PC-9 (cell line): Measurements from ENCODE around the gene PAM. TPM values are rescaled to one million over a fixed set of nuclear protein-coding genes. Genes with fewer than 3 reads are reported as not detected.

Source experiments
- BruUV-seq: library from RNA; stranded (reverse); fragments of 400-500 nt; replicated peaks from 2 replicates; lab custom pipeline; 2021; lab: Mats Ljungman, UMichigan
- CTCF ChIA-PET: fragments of 300-600 bp; sonication (Branson Sonifier 250); formaldehyde crosslinking; loops from one replicate; lab custom pipeline; 2022; ENCODE audit warnings: antibody characterized with exemption; lab: Charles Lee
- POLR2A ChIA-PET: fragments of 300-600 bp; sonication (Branson Sonifier 250); formaldehyde crosslinking; loops from one replicate; lab custom pipeline; 2022; ENCODE audit warnings: antibody characterized with exemption; ENCODE audit not compliant: unreplicated experiment; lab: Charles Lee
- DNase-seq, 2 experiments: peaks; one replicate each; pipeline versions ENCODE4 v3.0.0 to v3.0.0-alpha.2; 2015 to 2022; ENCODE audit warnings: mixed read lengths in 1 of 2
- H2AFZ ChIP-seq: fragments of 200-600 bp; sonication (generic); 2 replicates; pipeline ENCODE4 v1.8.1; 2017; ENCODE audit warnings: antibody characterized with exemption
- H3F3A ChIP-seq: fragments of 200-600 bp; sonication (generic); 2 replicates; pipeline ENCODE4 v1.8.1; 2017; ENCODE audit warnings: antibody characterized with exemption, mild to moderate bottlenecking, low read depth; ENCODE audit not compliant: insufficient read depth
- H3K27ac ChIP-seq: fragments of 200-600 bp; sonication (generic); 2 replicates; pipeline ENCODE4 v1.6.1; 2016; ENCODE audit warnings: mixed run types
- H3K27me3 ChIP-seq: fragments of 200-600 bp; sonication (generic); 2 replicates; pipeline ENCODE4 v1.6.1; 2016; ENCODE audit warnings: low read depth, mixed run types; ENCODE audit not compliant: insufficient read depth
- H3K36me3 ChIP-seq: fragments of 200-600 bp; sonication (generic); 2 replicates; pipeline ENCODE4 v1.6.1; 2016; ENCODE audit warnings: low read depth, mixed run types
- H3K4me1 ChIP-seq: fragments of 200-600 bp; sonication (generic); replicated peaks from 2 replicates; pipeline ENCODE4 v1.6.1; 2016; ENCODE audit warnings: mixed run types; ENCODE audit not compliant: insufficient read depth
- H3K4me2 ChIP-seq: fragments of 200-600 bp; sonication (generic); 2 replicates; pipeline ENCODE4 v1.6.1; 2017; ENCODE audit warnings: mixed run types
- H3K4me3 ChIP-seq: fragments of 200-600 bp; sonication (generic); 2 replicates; pipeline ENCODE4 v1.6.1; 2016; ENCODE audit warnings: mixed run types
- H3K79me2 ChIP-seq: fragments of 200-600 bp; sonication (generic); 2 replicates; pipeline ENCODE4 v1.6.1; 2017; ENCODE audit warnings: low read depth, mixed run types
- H3K9me2 ChIP-seq: fragments of 200-600 bp; sonication (generic); 2 replicates; pipeline ENCODE4 v1.8.1; 2017; ENCODE audit warnings: mild to moderate bottlenecking; ENCODE audit not compliant: insufficient read depth
- H3K9me3 ChIP-seq: fragments of 200-600 bp; sonication (generic); 2 replicates; pipeline ENCODE4 v1.8.1; 2016; ENCODE audit warnings: low read depth; ENCODE audit not compliant: insufficient read depth
- H4K20me1 ChIP-seq: fragments of 200-600 bp; sonication (generic); 2 replicates; pipeline ENCODE4 v1.8.1; 2017; ENCODE audit not compliant: insufficient read depth
- EZH2 ChIP-seq: fragments of 200-600 bp; sonication (generic); IDR thresholded peaks from 2 replicates; pipeline ENCODE4 v1.8.0; 2017; ENCODE audit warnings: antibody characterized with exemption, low read depth
- intact Hi-C: fragments of 100-400 bp; cut with micrococcal nuclease; formaldehyde crosslinking; loops from one replicate; pipeline ENCODE4 v1.10.0; 2022; ENCODE audit not compliant: unreplicated experiment
- total RNA-seq: library from RNA; stranded (reverse); gene quantifications from 2 replicates; pipeline ENCODE4 v1.2.3, GENCODE V29; 2021
- TF ChIP-seq, protein P1 (sequence below): fragments of 200-600 bp; sonication (generic); conservative IDR thresholded peaks from 2 replicates; pipeline ENCODE4 v1.6.1; 2017; ENCODE audit warnings: mixed run types, antibody characterized with exemption, mild to moderate bottlenecking, moderate library complexity

Gene PAM
- total RNA-seq, 1 experiment from 2014 or later, result 88.4 TPM

DNA sequence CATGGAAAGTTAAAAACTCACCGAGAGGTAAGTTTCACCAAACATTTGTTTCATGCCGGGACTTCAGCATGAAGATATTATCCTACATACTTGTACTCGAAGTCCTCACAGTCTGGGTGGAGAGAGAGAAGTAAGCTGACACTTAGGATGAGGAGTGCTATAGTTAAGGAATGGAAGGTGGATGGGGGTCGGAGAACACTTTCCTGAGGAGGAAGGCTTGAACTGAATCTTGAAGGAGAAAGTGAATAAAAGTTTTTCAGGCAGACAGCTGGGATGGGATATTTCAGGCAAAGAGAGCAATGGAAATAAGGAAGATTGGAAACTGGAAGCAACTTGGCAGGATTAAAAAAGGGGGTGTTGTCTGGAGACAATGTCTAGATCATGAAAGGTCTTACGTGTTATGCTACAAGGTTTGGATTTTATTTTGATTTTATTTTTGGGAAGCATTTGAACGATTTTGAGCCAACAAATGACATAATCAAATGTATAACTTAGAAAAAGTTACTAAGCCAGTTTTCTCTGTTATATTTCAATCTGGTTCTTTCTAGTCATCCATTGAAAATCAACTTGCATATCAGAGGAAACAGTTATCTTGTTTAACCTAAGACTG lies 167.1 kb downstream of the PAM start:
- no peak overlapping the region for H3K27ac ChIP-seq
- H4K20me1 ChIP-seq, result no peaks in the 10 kb centered on the region
- no TSS peak for BruUV-seq
- no peak overlapping the region for H3K4me2 ChIP-seq
- no peak overlapping the region for H3K4me3 ChIP-seq
- no peaks in the 10 kb centered on the region for H3K79me2 ChIP-seq
- DNase-seq, result no peak
- intact Hi-C loops, result no loop called here
- H3K27me3 ChIP-seq, result no peaks in the 10 kb centered on the region
- H3K36me3 ChIP-seq, result no peaks in the 10 kb centered on the region
- no peaks in the 10 kb centered on the region for H3K9me2 ChIP-seq
- no peak for TF ChIP-seq EZH2
- TF ChIP-seq, protein P1, sequence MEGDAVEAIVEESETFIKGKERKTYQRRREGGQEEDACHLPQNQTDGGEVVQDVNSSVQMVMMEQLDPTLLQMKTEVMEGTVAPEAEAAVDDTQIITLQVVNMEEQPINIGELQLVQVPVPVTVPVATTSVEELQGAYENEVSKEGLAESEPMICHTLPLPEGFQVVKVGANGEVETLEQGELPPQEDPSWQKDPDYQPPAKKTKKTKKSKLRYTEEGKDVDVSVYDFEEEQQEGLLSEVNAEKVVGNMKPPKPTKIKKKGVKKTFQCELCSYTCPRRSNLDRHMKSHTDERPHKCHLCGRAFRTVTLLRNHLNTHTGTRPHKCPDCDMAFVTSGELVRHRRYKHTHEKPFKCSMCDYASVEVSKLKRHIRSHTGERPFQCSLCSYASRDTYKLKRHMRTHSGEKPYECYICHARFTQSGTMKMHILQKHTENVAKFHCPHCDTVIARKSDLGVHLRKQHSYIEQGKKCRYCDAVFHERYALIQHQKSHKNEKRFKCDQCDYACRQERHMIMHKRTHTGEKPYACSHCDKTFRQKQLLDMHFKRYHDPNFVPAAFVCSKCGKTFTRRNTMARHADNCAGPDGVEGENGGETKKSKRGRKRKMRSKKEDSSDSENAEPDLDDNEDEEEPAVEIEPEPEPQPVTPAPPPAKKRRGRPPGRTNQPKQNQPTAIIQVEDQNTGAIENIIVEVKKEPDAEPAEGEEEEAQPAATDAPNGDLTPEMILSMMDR, result no peak
- H2AFZ ChIP-seq, result no peak overlapping the region
- no peaks in the 10 kb centered on the region for H3K4me1 ChIP-seq
- no peaks in the 10 kb centered on the region for H3F3A ChIP-seq
- no peaks in the 10 kb centered on the region for H3K9me3 ChIP-seq
- ChIA-PET POLR2A (no interaction called here), CTCF (no interaction called here)

DNA sequence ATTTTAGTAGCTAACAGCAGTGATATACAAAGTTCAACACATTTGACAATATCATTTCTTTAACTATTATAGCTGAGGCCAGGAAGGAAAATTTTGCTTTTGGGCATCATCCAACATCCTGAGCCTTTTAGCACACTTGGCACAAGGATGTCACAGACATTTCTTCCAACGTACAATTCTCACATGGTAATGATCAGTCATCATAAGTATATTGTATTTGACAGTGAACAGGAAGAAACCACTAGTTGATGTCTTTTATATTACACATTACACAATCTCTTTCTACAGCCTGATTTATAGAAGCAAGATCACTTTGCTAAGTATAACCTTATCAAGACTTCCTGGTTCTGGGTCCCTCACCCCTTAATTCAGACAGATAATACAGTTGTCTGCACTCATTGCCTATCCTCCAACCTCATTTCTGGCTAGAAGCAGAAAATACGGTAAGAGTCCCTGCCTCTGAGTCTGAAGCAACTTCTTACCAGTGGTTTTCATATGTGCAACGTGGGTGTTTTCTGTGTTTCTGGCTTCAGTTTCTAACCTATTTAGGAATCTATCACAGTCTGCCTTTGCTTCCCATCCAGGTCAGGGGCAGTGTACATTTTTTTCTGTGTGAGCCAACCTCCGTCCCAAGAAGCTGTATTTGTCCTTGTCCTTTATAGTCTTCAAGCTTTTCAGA lies 167.8 kb downstream of the PAM start:
- no peak overlapping the region for H3K27ac ChIP-seq
- no peaks in the 10 kb centered on the region for H3K36me3 ChIP-seq
- no peak overlapping the region for H2AFZ ChIP-seq
- no peaks in the 10 kb centered on the region for H3K9me2 ChIP-seq
- ChIA-PET POLR2A (no interaction called here), CTCF (no interaction called here)
- H3F3A ChIP-seq, result no peaks in the 10 kb centered on the region
- H3K27me3 ChIP-seq, result no peaks in the 10 kb centered on the region
- no peaks in the 10 kb centered on the region for H3K79me2 ChIP-seq
- no peak overlapping the region for H3K4me3 ChIP-seq
- BruUV-seq, result no TSS peak
- TF ChIP-seq EZH2, result no peak
- TF ChIP-seq, protein P1, result no peak
- H4K20me1 ChIP-seq, result no peaks in the 10 kb centered on the region
- DNase-seq, result no peak
- H3K4me2 ChIP-seq, result no peak overlapping the region
- no peaks in the 10 kb centered on the region for H3K4me1 ChIP-seq
- intact Hi-C loops, result no loop called here
- H3K9me3 ChIP-seq, result no peaks in the 10 kb centered on the region

DNA sequence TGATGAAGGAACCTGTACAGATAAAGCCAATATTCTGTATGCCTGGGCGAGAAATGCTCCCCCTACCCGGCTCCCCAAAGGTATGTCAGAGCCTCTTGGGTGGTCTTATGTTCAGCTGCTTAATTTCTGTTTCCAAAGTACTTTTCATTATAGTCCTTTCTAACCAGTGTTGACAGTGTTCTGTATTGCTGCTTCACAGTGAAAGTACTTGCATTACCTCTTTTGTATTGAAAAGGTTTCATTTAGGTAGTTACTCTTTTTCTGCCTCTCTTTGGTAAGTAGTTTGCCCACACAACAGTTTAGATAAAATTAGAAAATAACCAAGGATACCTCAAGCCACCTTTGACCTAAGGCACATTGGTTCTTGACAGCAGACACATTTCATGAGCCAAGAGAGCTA lies 169.9 kb downstream of the PAM start:
- no peaks in the 10 kb centered on the region for H3K79me2 ChIP-seq
- no peaks in the 10 kb centered on the region for H3K9me2 ChIP-seq
- no peaks in the 10 kb centered on the region for H3K9me3 ChIP-seq
- TF ChIP-seq EZH2, result no peak
- TF ChIP-seq, protein P1, result no peak
- ChIA-PET POLR2A (no interaction called here), CTCF (no interaction called here)
- no peak overlapping the region for H3K4me3 ChIP-seq
- H3F3A ChIP-seq, result no peaks in the 10 kb centered on the region
- BruUV-seq, result no TSS peak
- H2AFZ ChIP-seq, result no peak overlapping the region
- intact Hi-C loops, result no loop called here
- no peak for DNase-seq
- H3K4me2 ChIP-seq, result no peak overlapping the region
- no peaks in the 10 kb centered on the region for H4K20me1 ChIP-seq
- no peaks in the 10 kb centered on the region for H3K36me3 ChIP-seq
- no peak overlapping the region for H3K27ac ChIP-seq
- no peaks in the 10 kb centered on the region for H3K27me3 ChIP-seq
- H3K4me1 ChIP-seq, result no peaks in the 10 kb centered on the region
